LNCAP (cell line): ENCODE data around the gene KRAS.

Experiments used
- CTCF ChIP-seq: fragments of 450-650 bp; IDR thresholded peaks from 2 replicates; pipeline ENCODE4 v1.5.1; 2017; ENCODE audit warnings: mild to moderate bottlenecking

Gene KRAS

GRCh38 chr12:25283006-25283405 is 32.3 kb upstream of the KRAS start:
- TF ChIP-seq CTCF = no peak

- no peak for TF ChIP-seq CTCF
These were observed 29.4 kb upstream of the KRAS start for GRCh38 chr12:25280082-25280481.

GRCh38 chr12:25278269-25278668 is 27.5 kb upstream of the KRAS start:
- TF ChIP-seq CTCF = no peak

DNA sequence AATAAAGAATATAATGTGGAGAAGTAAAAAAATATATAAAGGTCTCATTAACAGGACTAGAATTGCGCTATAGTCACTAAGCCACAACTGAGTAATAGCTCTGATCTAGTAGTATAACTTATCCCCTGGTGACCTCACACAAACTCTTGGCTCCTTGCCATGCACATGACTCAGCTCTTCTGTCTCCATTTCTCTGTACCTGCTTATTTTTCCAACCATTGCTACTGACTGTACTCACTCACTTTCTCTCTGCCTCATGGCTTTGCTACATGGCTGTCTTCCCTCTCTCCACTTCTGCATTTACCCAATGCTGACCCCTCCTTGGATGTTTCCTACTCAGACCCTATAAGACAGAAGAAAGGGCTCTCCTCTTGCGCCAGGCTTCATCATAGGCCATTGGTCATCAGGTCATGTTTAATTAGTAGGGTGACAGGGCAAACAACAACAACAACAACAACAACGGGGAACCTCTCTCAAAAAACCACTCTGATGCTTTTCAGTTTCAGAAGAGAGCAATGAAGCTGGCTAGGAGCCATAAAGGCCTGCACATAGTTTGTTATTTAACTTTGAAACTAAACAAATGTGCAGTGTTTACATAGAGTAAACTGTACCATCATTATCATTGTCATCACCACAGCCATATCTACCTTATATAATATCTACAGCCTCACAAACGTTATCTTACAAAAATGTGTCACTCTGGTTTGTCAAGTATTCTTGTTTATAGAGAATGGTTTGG is 25.6 kb upstream of the KRAS start:
- no peak for TF ChIP-seq CTCF

GRCh38 chr12:25271486-25272098 is 20.9 kb upstream of the KRAS start:
- no peak for TF ChIP-seq CTCF

DNA sequence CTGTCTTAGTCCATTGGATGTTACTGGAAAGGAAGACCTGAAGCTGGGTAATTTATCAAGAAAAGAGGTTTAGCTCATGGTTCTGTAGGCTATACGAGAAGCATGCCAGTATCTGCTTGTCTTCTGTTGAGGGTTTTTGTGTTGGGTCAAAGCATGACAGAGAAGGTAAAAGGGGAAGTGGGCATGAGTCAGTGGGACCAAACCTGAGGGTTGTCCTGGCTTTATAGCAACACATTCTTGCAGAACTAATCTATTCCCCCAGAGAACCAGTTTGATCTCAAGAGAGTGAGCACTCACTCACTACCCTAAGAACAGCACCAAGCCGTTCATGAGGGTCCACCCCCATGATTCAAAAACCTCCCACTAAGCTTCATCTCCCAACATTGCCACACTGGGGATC is 19.0 kb upstream of the KRAS start:
- TF ChIP-seq CTCF = no peak

DNA sequence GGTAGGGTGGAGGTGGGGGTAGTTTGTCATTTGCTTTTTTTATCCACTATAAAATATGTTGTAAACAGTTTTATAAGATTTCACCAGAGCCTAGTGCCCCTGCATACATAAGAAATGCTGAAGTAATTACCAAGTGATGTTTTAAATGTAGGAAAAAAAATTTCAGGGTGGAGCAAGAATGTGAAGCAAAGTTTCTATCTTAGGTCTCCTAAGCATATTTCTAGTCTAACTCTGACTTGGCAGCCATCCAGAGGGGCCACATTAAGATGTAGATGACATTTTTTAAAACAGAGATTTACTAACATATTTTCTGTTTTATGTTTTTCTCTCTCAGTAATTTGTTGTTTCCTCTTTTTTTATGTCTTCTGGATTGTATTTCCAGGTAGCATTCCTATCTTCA is 15.8 kb upstream of the KRAS start:
- no peak for TF ChIP-seq CTCF
